HepG2 (cell line): ENCODE data around the gene LEUTX. TPM values are rescaled to one million over a fixed set of nuclear protein-coding genes. Genes with fewer than 3 reads are reported as not detected.

Experiments used
- ATAC-seq: fragments of 200-7000 bp; cut with Tn5 transposase; 3 replicates; pipeline ENCODE4 v1.9.1; 2020; ENCODE audit warnings: mild to moderate bottlenecking, moderate library complexity
- BruUV-seq: library from RNA; stranded (reverse); fragments of 400-500 nt; replicated peaks from 2 replicates; lab custom pipeline; 2021; lab: Mats Ljungman, UMichigan
- CTCF ChIA-PET: fragments of 300-600 bp; formaldehyde crosslinking; extraction: SDS; loops from one replicate; lab custom pipeline; 2021; ENCODE audit warnings: low total read pairs, inconsistent platforms, low intra/inter-chr PET ratio; lab: Yijun Ruan, JAX
- POLR2A ChIA-PET: fragments of 350-600 bp; sonication (Branson Sonifier 250); formaldehyde crosslinking; loops from one replicate; lab custom pipeline; 2020; ENCODE audit warnings: antibody characterized with exemption, inconsistent platforms; lab: Yijun Ruan, JAX
- DNase-seq: peaks from one replicate; pipeline ENCODE4 v3.0.0-alpha.2; 2015; ENCODE audit warnings: low spot score
- FAIRE-seq: peaks from 3 replicates; lab custom pipeline; 2011; peaks lifted over from hg19 to GRCh38; lab: Jason Lieb, UNC
- H2AFZ ChIP-seq: one replicate; pipeline ENCODE4 v1.6.1; 2011; ENCODE audit warnings: low read length, inconsistent platforms
- H3K27ac ChIP-seq: fragments of 300-600 bp; 3 replicates; pipeline ENCODE4 v1.8.0; 2011; ENCODE audit warnings: mixed run types, mild to moderate bottlenecking, mixed read lengths, low read length, inconsistent platforms; ENCODE audit not compliant: insufficient read depth; ENCODE audit errors: extremely low read length
- H3K27me3 ChIP-seq, 2 experiments: fragments of 200-600 bp in 1 of 2; 2 replicates in 1 of 2; 3 replicates in 1 of 2; pipeline versions ENCODE4 v1.6.0 to v1.8.0; 2011; ENCODE audit warnings: low read length in 2 of 2, mild to moderate bottlenecking in 2 of 2, moderate library complexity in 2 of 2, inconsistent platforms in 1 of 2; ENCODE audit not compliant: insufficient read depth in 2 of 2, control insufficient read depth in 1 of 2
- H3K36me3 ChIP-seq, 2 experiments: fragments of 200-600 bp in 1 of 2; replicated peaks in 1 of 2; 2 replicates in 1 of 2; 3 replicates in 1 of 2; pipeline versions ENCODE4 v1.5.1 to v1.8.0; 2011; ENCODE audit warnings: low read length in 2 of 2, inconsistent platforms in 1 of 2; ENCODE audit not compliant: insufficient read depth in 2 of 2, control insufficient read depth in 1 of 2
- H3K4me1 ChIP-seq: 2 replicates; pipeline ENCODE4 v1.5.1; 2012; ENCODE audit warnings: low read length, inconsistent platforms; ENCODE audit not compliant: insufficient read depth
- H3K4me2 ChIP-seq: 2 replicates; pipeline ENCODE4 v1.6.0; 2011; ENCODE audit warnings: low read depth, low read length, inconsistent platforms
- H3K4me3 ChIP-seq, 3 experiments: fragments of 200-600 bp in 1 of 3; sonication (generic), shearing (Covaris generic) in 1 of 3; replicated peaks in 1 of 3; 2 replicates each; pipeline ENCODE4 v1.5.1; 2011 to 2016; ENCODE audit warnings: low read length in 3 of 3, inconsistent platforms in 2 of 3, low read depth in 2 of 3, mild to moderate bottlenecking in 2 of 3, control low read depth in 1 of 3, mixed read lengths in 1 of 3; ENCODE audit not compliant: insufficient read depth in 1 of 3
- H3K79me2 ChIP-seq: one replicate; pipeline ENCODE4 v1.6.1; 2011; ENCODE audit warnings: low read length, inconsistent platforms; ENCODE audit not compliant: insufficient read depth
- H3K9ac ChIP-seq: 2 replicates; pipeline ENCODE4 v1.6.0; 2011; ENCODE audit warnings: mild to moderate bottlenecking, low read depth, low read length, inconsistent platforms; ENCODE audit not compliant: insufficient read depth
- H3K9me3 ChIP-seq: 2 replicates; pipeline ENCODE4 v1.5.1; 2012; ENCODE audit warnings: mild to moderate bottlenecking, low read length
- H4K20me1 ChIP-seq: 2 replicates; pipeline ENCODE4 v1.6.0; 2011; ENCODE audit warnings: inconsistent platforms, mild to moderate bottlenecking, low read length, moderate library complexity; ENCODE audit not compliant: insufficient read depth
- CENPT ChIP-seq: sonication (generic); formaldehyde crosslinking; IDR thresholded peaks from 2 replicates; pipeline ENCODE4 v1.8.0; 2022; ENCODE audit warnings: low read depth, mild to moderate bottlenecking, moderate library complexity, missing genetic modification reagents
- DNMT1 ChIP-seq: sonication (generic); formaldehyde crosslinking; IDR thresholded peaks from 2 replicates; pipeline ENCODE4 v1.5.1; 2020; ENCODE audit warnings: mild to moderate bottlenecking, missing genetic modification reagents
- NCOA5 ChIP-seq: sonication (generic); formaldehyde crosslinking; IDR thresholded peaks from 2 replicates; pipeline ENCODE4 v1.4.0; 2020; ENCODE audit warnings: missing genetic modification reagents
- WGBS: methylation state at CpG from one replicate; pipeline ENCODE4 v1.1.6; 2017; ENCODE audit warnings: low lambda C conversion rate; 5-methylcytosine and 5-hydroxymethylcytosine counted together
- in situ Hi-C: cut with HindIII; loops from 2 replicates; pipeline ENCODE4 v1.10.0; 2017; ENCODE audit warnings: low pct_unique_long_range_greater_than_20kb; ENCODE audit not compliant: extremely low pct_ligation_motif_present
- intact Hi-C: fragments of 100-400 bp; cut with micrococcal nuclease; formaldehyde crosslinking; loops from one replicate; pipeline ENCODE4 v1.10.0; 2022; ENCODE audit not compliant: unreplicated experiment
- microRNA-seq: library from miRNA; unstranded; fragments of <30 nt; microRNA quantifications from one replicate; pipeline ENCODE4, GENCODE V29; 2020
- polyA plus RNA-seq, 8 experiments: library from polyadenylated mRNA; depleted of rRNA in 3 of 8; stranded (reverse) in 7 of 8; unstranded in 1 of 8; fragments of >200 nt; fragmentation: Illumina TruSeq in 4 of 8; extraction: Trizol in 4 of 8; gene quantifications; 2 replicates each; pipeline versions ENCODE4 v1.2.1 to v1.2.3, GENCODE V29; 2011 to 2016; ENCODE audit warnings: low read depth in 4 of 8, missing spikeins in 1 of 8, mixed read lengths in 1 of 8; ENCODE audit not compliant: insufficient read depth in 1 of 8
- small RNA-seq, 3 experiments: library from RNA; depleted of rRNA; stranded (forward); fragments of <200 nt; gene quantifications; one replicate each; pipeline ENCODE3, GENCODE V24; 2012; ENCODE audit warnings: low read depth in 2 of 3, low replicate concordance in 1 of 3; ENCODE audit not compliant: insufficient read length in 3 of 3, insufficient read depth in 2 of 3
- total RNA-seq, 5 experiments: library from RNA; depleted of rRNA; stranded (reverse); fragments of >200 nt; fragmentation: Illumina TruSeq; extraction: Trizol; gene quantifications; 2 replicates each; pipeline ENCODE4 v1.2.3, GENCODE V29; 2016; ENCODE audit warnings: low read depth in 1 of 5
- TF ChIP-seq, protein P1 (sequence below): sonication (generic); formaldehyde crosslinking; IDR thresholded peaks from 2 replicates; pipeline ENCODE4 v1.5.1; 2020; ENCODE audit warnings: mild to moderate bottlenecking, missing genetic modification reagents, borderline replicate concordance
- TF ChIP-seq, protein P2 (sequence below): IDR thresholded peaks from 2 replicates; pipeline ENCODE4 v1.6.1; 2018; ENCODE audit warnings: missing genetic modification reagents, mild to moderate bottlenecking, missing compliant biosample characterization

LEUTX gene
- total and polyA plus RNA-seq, 2 of the 13 experiments (the other 11 are each of a cell fraction or from before 2014, with no cell fraction given), result not detected

DNA sequence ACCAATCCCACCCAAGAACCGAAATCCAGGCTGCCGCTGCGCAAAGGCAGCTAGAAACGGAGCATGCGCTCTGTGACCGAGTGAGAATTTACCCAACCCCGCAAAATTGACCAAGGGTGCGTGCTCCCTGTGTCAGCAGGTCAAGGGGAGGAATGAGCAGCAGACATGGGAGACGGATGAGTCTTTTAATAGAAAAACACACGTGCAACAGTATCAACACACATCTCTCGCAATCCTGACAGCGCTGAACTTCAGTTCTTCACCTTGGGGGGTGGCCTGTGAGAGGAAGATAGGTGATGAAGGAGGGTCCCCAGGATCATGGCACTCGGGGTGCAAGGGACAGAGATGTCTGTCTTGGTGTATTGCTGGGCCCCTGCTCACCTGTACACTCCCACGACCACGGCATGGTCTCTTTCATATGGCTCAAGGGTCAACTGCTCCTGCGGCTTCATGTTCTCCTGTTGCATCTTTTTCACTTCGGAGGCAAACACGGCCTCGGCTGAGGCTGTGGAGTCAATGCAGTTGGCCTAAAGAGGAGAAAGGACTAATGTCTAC lies 55.7 kb downstream of the LEUTX start:
- TF ChIP-seq DNMT1 (no peak), CENPT (CRISPR knock-in tag) (no peak), NCOA5 (CRISPR knock-in tag) (no peak)
- TF ChIP-seq, protein P1, sequence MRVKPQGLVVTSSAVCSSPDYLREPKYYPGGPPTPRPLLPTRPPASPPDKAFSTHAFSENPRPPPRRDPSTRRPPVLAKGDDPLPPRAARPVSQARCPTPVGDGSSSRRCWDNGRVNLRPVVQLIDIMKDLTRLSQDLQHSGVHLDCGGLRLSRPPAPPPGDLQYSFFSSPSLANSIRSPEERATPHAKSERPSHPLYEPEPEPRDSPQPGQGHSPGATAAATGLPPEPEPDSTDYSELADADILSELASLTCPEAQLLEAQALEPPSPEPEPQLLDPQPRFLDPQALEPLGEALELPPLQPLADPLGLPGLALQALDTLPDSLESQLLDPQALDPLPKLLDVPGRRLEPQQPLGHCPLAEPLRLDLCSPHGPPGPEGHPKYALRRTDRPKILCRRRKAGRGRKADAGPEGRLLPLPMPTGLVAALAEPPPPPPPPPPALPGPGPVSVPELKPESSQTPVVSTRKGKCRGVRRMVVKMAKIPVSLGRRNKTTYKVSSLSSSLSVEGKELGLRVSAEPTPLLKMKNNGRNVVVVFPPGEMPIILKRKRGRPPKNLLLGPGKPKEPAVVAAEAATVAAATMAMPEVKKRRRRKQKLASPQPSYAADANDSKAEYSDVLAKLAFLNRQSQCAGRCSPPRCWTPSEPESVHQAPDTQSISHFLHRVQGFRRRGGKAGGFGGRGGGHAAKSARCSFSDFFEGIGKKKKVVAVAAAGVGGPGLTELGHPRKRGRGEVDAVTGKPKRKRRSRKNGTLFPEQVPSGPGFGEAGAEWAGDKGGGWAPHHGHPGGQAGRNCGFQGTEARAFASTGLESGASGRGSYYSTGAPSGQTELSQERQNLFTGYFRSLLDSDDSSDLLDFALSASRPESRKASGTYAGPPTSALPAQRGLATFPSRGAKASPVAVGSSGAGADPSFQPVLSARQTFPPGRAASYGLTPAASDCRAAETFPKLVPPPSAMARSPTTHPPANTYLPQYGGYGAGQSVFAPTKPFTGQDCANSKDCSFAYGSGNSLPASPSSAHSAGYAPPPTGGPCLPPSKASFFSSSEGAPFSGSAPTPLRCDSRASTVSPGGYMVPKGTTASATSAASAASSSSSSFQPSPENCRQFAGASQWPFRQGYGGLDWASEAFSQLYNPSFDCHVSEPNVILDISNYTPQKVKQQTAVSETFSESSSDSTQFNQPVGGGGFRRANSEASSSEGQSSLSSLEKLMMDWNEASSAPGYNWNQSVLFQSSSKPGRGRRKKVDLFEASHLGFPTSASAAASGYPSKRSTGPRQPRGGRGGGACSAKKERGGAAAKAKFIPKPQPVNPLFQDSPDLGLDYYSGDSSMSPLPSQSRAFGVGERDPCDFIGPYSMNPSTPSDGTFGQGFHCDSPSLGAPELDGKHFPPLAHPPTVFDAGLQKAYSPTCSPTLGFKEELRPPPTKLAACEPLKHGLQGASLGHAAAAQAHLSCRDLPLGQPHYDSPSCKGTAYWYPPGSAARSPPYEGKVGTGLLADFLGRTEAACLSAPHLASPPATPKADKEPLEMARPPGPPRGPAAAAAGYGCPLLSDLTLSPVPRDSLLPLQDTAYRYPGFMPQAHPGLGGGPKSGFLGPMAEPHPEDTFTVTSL (CRISPR knock-in tag), result no peak
- TF ChIP-seq, protein P2, sequence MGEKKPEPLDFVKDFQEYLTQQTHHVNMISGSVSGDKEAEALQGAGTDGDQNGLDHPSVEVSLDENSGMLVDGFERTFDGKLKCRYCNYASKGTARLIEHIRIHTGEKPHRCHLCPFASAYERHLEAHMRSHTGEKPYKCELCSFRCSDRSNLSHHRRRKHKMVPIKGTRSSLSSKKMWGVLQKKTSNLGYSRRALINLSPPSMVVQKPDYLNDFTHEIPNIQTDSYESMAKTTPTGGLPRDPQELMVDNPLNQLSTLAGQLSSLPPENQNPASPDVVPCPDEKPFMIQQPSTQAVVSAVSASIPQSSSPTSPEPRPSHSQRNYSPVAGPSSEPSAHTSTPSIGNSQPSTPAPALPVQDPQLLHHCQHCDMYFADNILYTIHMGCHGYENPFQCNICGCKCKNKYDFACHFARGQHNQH, result no peak

More for the DNA sequence above, 55.7 kb downstream of the LEUTX start:
- H3K79me2 ChIP-seq, result peaks cover 8% of the 10 kb centered on the region
- ChIA-PET POLR2A (no interaction called here), CTCF (no interaction called here)
- no peaks in the 10 kb centered on the region for H4K20me1 ChIP-seq
- H3K4me1 ChIP-seq, result no peaks in the 10 kb centered on the region
- H3K4me3 ChIP-seq, result no peak overlapping the region
- no peak for DNase-seq
- intact Hi-C loops (no loop called here), in situ Hi-C loops (no loop called here)
- 100% methylated on average over 19 of the region's 19 CpGs for WGBS
- no peak overlapping the region for H3K4me2 ChIP-seq
- H3K9ac ChIP-seq, result no peak overlapping the region
- no peaks in the 10 kb centered on the region for H3K9me3 ChIP-seq
- H2AFZ ChIP-seq, result no peak overlapping the region
- no TSS peak for BruUV-seq
- H3K36me3 ChIP-seq, result peaks cover 36 to 72% of the 10 kb centered on the region in 2 experiments
- H3K27me3 ChIP-seq, result no peaks in the 10 kb centered on the region
- no peak overlapping the region for H3K27ac ChIP-seq
- FAIRE-seq, result no peak
- ATAC-seq, result no peak

Small RNA genes lying within 50 kb of the gene (microRNA-seq; reads per million reads assigned to microRNA genes)
- gene MIR6719, result not detected

Small RNA genes lying within 50 kb of the gene (small RNA-seq; reads per million reads assigned to genes)
- gene MIR6719, result 0 reads per million in 3 experiments

Other genes with a start within 250 kb of the LEUTX start
- gene EID2B, start 246.0 kb upstream of the LEUTX start, total RNA-seq (2016; rRNA removed; fragmentation: Illumina TruSeq; extraction: Trizol), result 3.6 and 3.7 TPM in 2 replicates
- gene EID2B, start 246.0 kb upstream of the LEUTX start, polyA plus RNA-seq (2011; rRNA removed), result 2.2 and 2.5 TPM in 2 replicates
- gene EID2, start 238.7 kb upstream of the LEUTX start, total RNA-seq (2016; rRNA removed; fragmentation: Illumina TruSeq; extraction: Trizol), result 13.8 and 14.1 TPM in 2 replicates
- 3.7 and 5.1 TPM in 2 replicates for gene EID2, start 238.7 kb upstream of the LEUTX start, polyA plus RNA-seq (2011; rRNA removed)
- gene LGALS13, start 176.3 kb upstream of the LEUTX start, total RNA-seq (2016; rRNA removed; fragmentation: Illumina TruSeq; extraction: Trizol), result not detected in 2 replicates
- not detected in 2 replicates for gene LGALS13, start 176.3 kb upstream of the LEUTX start, polyA plus RNA-seq (2011; rRNA removed)
- not detected in 2 replicates for gene LGALS16, start 122.9 kb upstream of the LEUTX start, total RNA-seq (2016; rRNA removed; fragmentation: Illumina TruSeq; extraction: Trizol)
- gene LGALS16, start 122.9 kb upstream of the LEUTX start, polyA plus RNA-seq (2011; rRNA removed), result not detected in 2 replicates
- gene LGALS14, start 74.4 kb upstream of the LEUTX start, total RNA-seq (2016; rRNA removed; fragmentation: Illumina TruSeq; extraction: Trizol), result not detected in 2 replicates
- gene LGALS14, start 74.4 kb upstream of the LEUTX start, polyA plus RNA-seq (2011; rRNA removed), result not detected in 2 replicates
- gene CLC, start 40.8 kb upstream of the LEUTX start, total RNA-seq (2016; rRNA removed; fragmentation: Illumina TruSeq; extraction: Trizol), result not detected in 2 replicates
- not detected in 2 replicates for gene CLC, start 40.8 kb upstream of the LEUTX start, polyA plus RNA-seq (2011; rRNA removed)
- 0.45 and 0.82 TPM in 2 replicates for gene DYRK1B, start 55.3 kb downstream of the LEUTX start, total RNA-seq (2016; rRNA removed; fragmentation: Illumina TruSeq; extraction: Trizol)
- gene DYRK1B, start 55.3 kb downstream of the LEUTX start, polyA plus RNA-seq (2011; rRNA removed), result 1.1 and 1.3 TPM in 2 replicates
- gene FBL, start 67.5 kb downstream of the LEUTX start, total RNA-seq (2016; rRNA removed; fragmentation: Illumina TruSeq; extraction: Trizol), result 153 and 235 TPM in 2 replicates
- 408 and 468 TPM in 2 replicates for gene FBL, start 67.5 kb downstream of the LEUTX start, polyA plus RNA-seq (2011; rRNA removed)
- gene FCGBP, start 155.8 kb downstream of the LEUTX start, total RNA-seq (2016; rRNA removed; fragmentation: Illumina TruSeq; extraction: Trizol), result 7.0 and 7.2 TPM in 2 replicates
- gene FCGBP, start 155.8 kb downstream of the LEUTX start, polyA plus RNA-seq (2011; rRNA removed), result 1.3 and 2.4 TPM in 2 replicates
- 160 and 194 TPM in 2 replicates for gene PSMC4, start 192.3 kb downstream of the LEUTX start, total RNA-seq (2016; rRNA removed; fragmentation: Illumina TruSeq; extraction: Trizol)
- 49.9 and 62.6 TPM in 2 replicates for gene PSMC4, start 192.3 kb downstream of the LEUTX start, polyA plus RNA-seq (2011; rRNA removed)
- 4.1 and 6.0 TPM in 2 replicates for gene ZNF546, start 218.2 kb downstream of the LEUTX start, total RNA-seq (2016; rRNA removed; fragmentation: Illumina TruSeq; extraction: Trizol)
- gene ZNF546, start 218.2 kb downstream of the LEUTX start, polyA plus RNA-seq (2011; rRNA removed), result 2.2 and 2.5 TPM in 2 replicates